Naive B cell (primary cell): ENCODE measurements around the gene BMP6. TPM values are rescaled to one million over a fixed set of nuclear protein-coding genes. Genes with fewer than 3 reads are reported as not detected.
A peak's percentile ranks its signal among the peaks of the same experiment; 100 is the strongest.

Experiments
- ATAC-seq, 2 donors: fragments of 150-1000 bp; cut with Tn5 transposase; 2 replicates each; pipeline ENCODE4 v1.10.0; 2021; ENCODE audit warnings: low read depth in 2 of 2, mild to moderate bottlenecking in 2 of 2, moderate library complexity in 2 of 2
- DNase-seq: peaks from one replicate; pipeline ENCODE4 v3.0.0; 2022
- H3K27ac Mint-ChIP-seq, 6 donors: one replicate each; pipeline ENCODE4 v1.8.0; 2020 to 2022; ENCODE audit warnings: mild to moderate bottlenecking in 6 of 6, mixed read lengths in 6 of 6, moderate library complexity in 5 of 6, inconsistent platforms in 2 of 6
- H3K27me3 Mint-ChIP-seq, 3 donors: one replicate each; pipeline ENCODE4 v1.8.0; 2021 to 2022; ENCODE audit warnings: mixed read lengths in 3 of 3, mild to moderate bottlenecking in 1 of 3
- H3K36me3 Mint-ChIP-seq, 2 donors: one replicate each; pipeline ENCODE4 v1.8.0; 2020 to 2022; ENCODE audit warnings: mixed read lengths in 2 of 2, inconsistent platforms in 1 of 2, mild to moderate bottlenecking in 1 of 2
- H3K4me1 Mint-ChIP-seq, 3 donors: one replicate each; pipeline ENCODE4 v1.8.0; 2020 to 2022; ENCODE audit warnings: mixed read lengths in 3 of 3, inconsistent platforms in 1 of 3, mild to moderate bottlenecking in 1 of 3, moderate library complexity in 1 of 3
- H3K4me3 Mint-ChIP-seq, 8 donors: one replicate each; pipeline ENCODE4 v1.8.0; 2020 to 2022; ENCODE audit warnings: mild to moderate bottlenecking in 8 of 8, mixed read lengths in 8 of 8, moderate library complexity in 8 of 8, inconsistent platforms in 2 of 8
- H3K9me3 Mint-ChIP-seq, 7 donors: one replicate each; pipeline ENCODE4 v1.8.0; 2020 to 2022; ENCODE audit warnings: mixed read lengths in 7 of 7, mild to moderate bottlenecking in 5 of 7, inconsistent platforms in 2 of 7, moderate library complexity in 1 of 7
- polyA plus RNA-seq, 6 donors: library from polyadenylated mRNA; unstranded; fragments of 300-500 nt; fragmentation: Illumina TruSeq; gene quantifications; one replicate each; pipeline ENCODE4 v1.2.3, GENCODE V29; 2021; ENCODE audit warnings: low read depth in 6 of 6

The BMP6 gene
- polyA plus RNA-seq, 6 donors from 2014 or later: 0.23 to 1.0 (median 0.63) TPM; not detected in 2

DNA sequence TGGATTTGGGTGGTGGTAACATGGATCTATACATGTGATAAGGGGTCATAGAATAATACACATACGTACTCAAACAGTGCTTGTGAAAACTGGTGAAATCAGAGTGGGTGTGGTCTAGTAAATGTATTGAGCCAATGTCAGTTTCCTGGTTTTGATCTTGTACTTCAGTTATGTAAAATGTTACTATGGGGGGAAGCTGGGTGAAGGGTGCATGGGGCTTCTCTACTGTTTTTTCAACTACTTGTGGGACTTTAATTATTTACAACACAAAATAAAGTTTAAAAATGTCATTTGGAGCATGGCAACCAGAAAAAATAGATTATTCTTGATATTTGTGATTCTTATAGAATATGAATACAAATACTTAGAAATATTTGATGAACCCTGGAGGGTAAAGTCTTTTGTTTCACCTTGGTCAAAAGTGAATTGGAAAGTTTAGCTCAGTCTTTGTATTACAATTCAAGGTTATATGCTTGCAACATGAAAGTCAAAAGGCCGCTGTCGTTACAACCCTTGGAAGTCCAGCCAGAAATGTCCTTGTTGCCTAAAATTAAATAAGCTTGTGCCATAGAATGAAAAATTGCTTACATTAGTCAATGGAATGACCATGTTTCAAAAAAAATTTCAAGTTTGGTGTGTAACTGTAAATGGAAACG is 110.6 kb downstream of the BMP6 start:
- H3K9me3 Mint-ChIP-seq: peaks cover 0 to 4% (median 0%) of the 10 kb centered on the region in 7 donors
- H3K36me3 Mint-ChIP-seq: peaks cover 0 to 6% of the 10 kb centered on the region in 2 donors
- no peaks in the 10 kb centered on the region for H3K4me1 Mint-ChIP-seq
- H3K27me3 Mint-ChIP-seq: peaks cover 11 to 18% (median 17%) of the 10 kb centered on the region in 3 donors
- no peak overlapping the region for H3K27ac Mint-ChIP-seq
- no peak overlapping the region for H3K4me3 Mint-ChIP-seq
- no peak for DNase-seq
- no peak for ATAC-seq

DNA sequence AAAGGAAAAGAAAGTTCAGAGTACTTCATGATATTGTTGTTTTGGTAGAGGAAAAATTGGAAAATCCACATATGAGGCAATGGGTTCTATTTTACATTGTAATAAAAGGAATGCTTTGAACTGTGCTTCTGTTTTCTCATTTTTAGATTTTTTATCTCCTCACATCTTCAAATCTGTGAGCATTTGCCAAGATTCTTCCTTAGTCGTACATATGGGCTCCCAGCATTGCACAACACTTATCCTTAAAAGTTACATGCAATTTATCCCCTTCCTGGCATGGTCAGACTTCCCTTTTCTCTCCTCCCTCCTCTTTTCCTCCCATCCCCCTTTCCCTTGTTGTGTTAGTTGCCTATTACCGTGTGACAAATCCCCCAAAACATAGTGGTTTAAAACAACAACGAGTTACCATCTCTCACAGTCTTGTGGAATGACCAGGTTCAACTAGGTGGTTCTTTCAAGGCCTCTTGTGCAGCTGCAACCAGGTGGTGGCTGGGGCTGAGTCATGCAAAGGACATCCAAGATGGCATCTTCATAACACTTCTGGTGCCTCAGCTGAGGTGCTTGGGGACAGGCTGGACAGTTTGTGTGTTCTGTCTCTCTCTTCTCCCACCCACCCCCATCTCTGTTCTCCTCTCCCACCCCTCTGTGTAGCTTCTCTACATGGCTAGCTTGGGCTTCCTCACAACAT is 116.0 kb downstream of the BMP6 start:
- peaks cover 0 to 22% (median 19%) of the 10 kb centered on the region in 3 donors for H3K27me3 Mint-ChIP-seq
- no peak for ATAC-seq
- no peaks in the 10 kb centered on the region for H3K36me3 Mint-ChIP-seq
- no peaks in the 10 kb centered on the region for H3K4me1 Mint-ChIP-seq
- H3K4me3 Mint-ChIP-seq: no peak overlapping the region
- DNase-seq: no peak
- peaks cover 0 to 6% (median 0%) of the 10 kb centered on the region in 7 donors for H3K9me3 Mint-ChIP-seq
- no peak overlapping the region for H3K27ac Mint-ChIP-seq

DNA sequence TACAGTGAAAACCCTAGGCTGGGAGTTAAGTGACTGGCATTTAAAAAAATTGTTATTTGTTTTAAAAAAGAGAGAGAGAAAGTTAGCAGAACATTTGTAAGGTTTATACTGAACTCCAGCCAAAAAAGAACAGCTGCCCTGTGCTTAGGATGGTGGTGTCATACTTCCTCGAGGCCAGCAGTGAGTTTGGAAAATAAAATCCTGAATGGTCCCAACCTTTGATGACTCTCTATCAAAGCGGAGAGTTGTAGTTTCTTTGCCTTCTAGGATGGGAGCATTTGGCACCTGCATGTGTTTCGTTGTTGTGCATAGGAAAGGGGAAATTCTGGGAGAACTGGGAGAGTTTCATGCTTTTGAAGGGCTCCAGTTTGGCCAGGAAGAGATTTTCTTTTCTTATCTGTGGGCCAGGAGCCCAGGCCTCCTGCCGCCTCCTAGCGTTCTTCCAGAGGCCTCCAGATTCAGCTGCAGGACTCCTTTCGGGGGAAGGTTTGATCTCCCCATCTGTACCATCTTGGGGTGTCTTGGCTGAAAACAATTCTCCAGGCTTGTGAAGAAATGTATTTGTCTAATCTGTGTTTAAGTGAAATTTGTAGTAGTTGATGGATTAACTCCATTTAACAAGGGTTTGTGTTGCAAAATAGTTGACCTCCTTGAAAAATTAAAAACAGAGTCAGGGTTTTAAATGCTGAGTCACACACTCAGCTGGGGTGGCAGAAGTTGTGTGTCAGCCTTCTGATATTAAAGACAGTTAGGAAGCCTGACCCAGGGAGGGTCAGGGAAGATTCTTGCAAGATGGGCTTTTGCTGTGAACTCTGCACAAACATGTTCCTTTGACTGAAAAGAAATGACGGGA is 121.3 kb downstream of the BMP6 start:
- peaks cover 4 to 26% (median 12%) of the 10 kb centered on the region in 7 donors for H3K9me3 Mint-ChIP-seq
- H3K27me3 Mint-ChIP-seq: peaks cover 0 to 25% (median 19%) of the 10 kb centered on the region in 3 donors
- H3K4me1 Mint-ChIP-seq: no peaks in the 10 kb centered on the region
- DNase-seq (no peak), ATAC-seq (no peak)
- no peak overlapping the region for H3K27ac Mint-ChIP-seq
- H3K4me3 Mint-ChIP-seq: no peak overlapping the region
- H3K36me3 Mint-ChIP-seq: peaks cover 0 to 10% of the 10 kb centered on the region in 2 donors

GRCh38 chr6:7848229-7848628 is 122.3 kb downstream of the BMP6 start:
- H3K4me3 Mint-ChIP-seq: no peak overlapping the region
- H3K27me3 Mint-ChIP-seq: peaks cover 0 to 24% (median 17%) of the 10 kb centered on the region in 3 donors
- no peaks in the 10 kb centered on the region for H3K4me1 Mint-ChIP-seq
- no peak overlapping the region for H3K27ac Mint-ChIP-seq
- H3K9me3 Mint-ChIP-seq: peaks cover 7 to 34% (median 19%) of the 10 kb centered on the region in 7 donors
- ATAC-seq (no peak), DNase-seq (no peak)
- peaks cover 7 to 10% of the 10 kb centered on the region in 2 donors for H3K36me3 Mint-ChIP-seq

DNA sequence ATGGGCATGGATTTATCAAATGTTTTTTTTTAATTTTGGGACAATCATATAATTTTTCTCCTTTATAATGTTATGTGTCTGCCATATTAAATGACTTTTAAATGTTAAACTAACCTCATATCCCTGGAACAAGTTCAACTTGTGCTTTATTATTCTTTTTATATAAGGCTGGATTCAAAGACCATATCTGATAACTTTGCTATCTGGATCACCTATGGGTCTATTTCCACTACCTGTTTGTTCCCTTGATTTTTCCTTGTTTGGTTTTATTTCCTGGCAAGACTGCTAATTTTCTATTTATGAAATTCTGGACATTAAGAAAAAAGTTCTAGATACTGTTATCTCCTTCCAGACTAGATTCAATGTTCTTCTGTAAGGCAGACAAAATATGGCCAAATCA is 125.9 kb downstream of the BMP6 start:
- ATAC-seq (no peak), DNase-seq (no peak)
- peaks cover 0 to 10% (median 0%) of the 10 kb centered on the region in 3 donors for H3K27me3 Mint-ChIP-seq
- H3K4me1 Mint-ChIP-seq: no peaks in the 10 kb centered on the region
- H3K4me3 Mint-ChIP-seq: no peak overlapping the region
- H3K9me3 Mint-ChIP-seq: peaks cover 7 to 36% (median 21%) of the 10 kb centered on the region in 7 donors
- H3K27ac Mint-ChIP-seq: no peak overlapping the region
- H3K36me3 Mint-ChIP-seq: peaks cover 7 to 10% of the 10 kb centered on the region in 2 donors

DNA sequence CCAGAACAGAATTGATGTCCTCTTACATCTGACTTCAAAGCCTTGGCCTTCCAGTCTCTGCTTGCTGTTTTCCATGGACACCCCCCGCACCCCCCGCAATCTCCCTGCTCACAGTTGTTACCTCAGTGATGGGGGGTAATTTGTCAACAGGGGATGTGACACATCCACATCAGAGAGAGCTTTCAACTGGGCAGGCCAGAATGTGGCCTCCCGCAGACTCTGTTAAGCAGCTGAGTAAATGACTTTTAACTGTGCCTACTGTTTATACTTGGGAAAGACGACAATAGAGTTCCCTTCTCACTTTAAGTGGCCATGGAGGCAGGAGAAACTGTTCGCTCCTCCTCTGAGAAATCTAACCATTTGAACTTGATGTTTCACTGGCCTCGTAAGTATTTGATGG is 133.7 kb downstream of the BMP6 start:
- Mint-ChIP-seq H3K4me1 (no peaks in the 10 kb centered on the region), H3K36me3 (no peaks in the 10 kb centered on the region), H3K9me3 (peaks cover 0 to 2% (median 0%) of the 10 kb centered on the region in 7 donors), H3K4me3 (no peak overlapping the region), H3K27ac (no peak overlapping the region), H3K27me3 (peaks cover 6 to 32% (median 15%) of the 10 kb centered on the region in 3 donors)
- DNase-seq (no peak), ATAC-seq (no peak)

GRCh38 chr6:7865781-7866180 is 139.9 kb downstream of the BMP6 start:
- ATAC-seq: no peak
- H3K27ac Mint-ChIP-seq: peak overlapping the region in 1 of 6 donors; percentile 83
- H3K4me3 Mint-ChIP-seq: no peak overlapping the region
- H3K9me3 Mint-ChIP-seq: peaks cover 0 to 1% (median 0%) of the 10 kb centered on the region in 7 donors
- no peaks in the 10 kb centered on the region for H3K36me3 Mint-ChIP-seq
- H3K4me1 Mint-ChIP-seq: no peaks in the 10 kb centered on the region
- DNase-seq: no peak
- H3K27me3 Mint-ChIP-seq: peaks cover 6 to 21% (median 14%) of the 10 kb centered on the region in 3 donors

DNA sequence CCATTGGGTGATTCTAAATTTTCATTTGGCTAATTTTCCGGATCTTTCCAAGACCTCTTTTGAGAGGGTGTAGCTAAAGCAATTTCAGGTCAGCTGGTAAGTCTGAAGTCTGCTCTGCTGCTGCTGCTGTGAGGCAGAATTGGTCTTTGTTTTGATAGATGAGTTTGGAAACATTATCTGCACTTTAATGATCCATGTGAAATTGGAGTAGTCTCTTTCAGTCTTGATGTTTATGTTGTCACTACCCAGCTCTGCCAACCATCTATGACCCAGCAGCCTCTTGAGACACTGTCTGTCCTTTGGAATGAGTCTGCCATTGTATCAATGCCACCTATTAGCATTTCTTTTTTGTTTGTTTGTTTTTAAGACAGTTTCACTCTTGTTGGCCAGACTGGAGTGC is 140.6 kb downstream of the BMP6 start:
- ATAC-seq (no peak), DNase-seq (no peak)
- Mint-ChIP-seq H3K9me3 (peaks cover 0 to 1% (median 0%) of the 10 kb centered on the region in 7 donors), H3K4me3 (no peak overlapping the region), H3K36me3 (no peaks in the 10 kb centered on the region), H3K4me1 (no peaks in the 10 kb centered on the region), H3K27ac (peak overlapping the region in 1 of 6 donors; percentile 2), H3K27me3 (peaks cover 6 to 21% (median 14%) of the 10 kb centered on the region in 3 donors)

GRCh38 chr6:7868926-7869325 is 143.0 kb downstream of the BMP6 start:
- Mint-ChIP-seq H3K27ac (no peak overlapping the region), H3K27me3 (peaks cover 5 to 8% (median 6%) of the 10 kb centered on the region in 3 donors), H3K4me3 (peak overlapping the region in 1 of 8 donors; percentile 53), H3K4me1 (no peaks in the 10 kb centered on the region), H3K9me3 (peaks cover 0 to 14% (median 10%) of the 10 kb centered on the region in 7 donors), H3K36me3 (peaks cover 0 to 12% of the 10 kb centered on the region in 2 donors)
- DNase-seq (no peak), ATAC-seq (no peak)

DNA sequence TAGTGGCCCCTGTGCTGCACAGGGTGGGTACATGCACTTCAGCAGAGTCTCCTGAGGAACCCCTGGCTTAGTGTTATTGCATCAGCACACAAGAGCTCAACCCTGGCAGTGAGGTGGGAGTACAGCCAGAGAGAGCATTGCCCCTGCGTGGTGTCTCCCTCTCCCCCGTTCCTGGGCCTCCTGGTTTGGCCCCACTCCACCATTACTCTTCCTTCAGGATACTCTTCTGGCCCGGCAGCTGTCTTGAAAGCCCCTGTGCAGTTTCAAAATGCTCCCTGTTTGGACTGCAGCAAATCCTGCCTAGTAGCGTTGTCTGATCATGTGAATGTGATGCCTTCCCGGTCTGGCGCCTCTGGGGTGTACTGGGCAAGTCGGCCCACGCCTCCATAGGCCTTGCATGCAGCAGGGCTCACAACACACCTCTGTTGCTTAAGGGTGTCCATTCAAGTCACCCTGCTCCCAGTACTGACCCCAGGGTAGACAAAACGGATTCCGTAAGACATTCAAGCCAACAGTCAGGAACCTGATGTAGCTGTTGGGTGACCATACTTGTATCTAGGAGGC is 152.6 kb downstream of the BMP6 start:
- peak overlapping the region in 2 of 6 donors; percentile 57 to 63 for H3K27ac Mint-ChIP-seq
- H3K4me1 Mint-ChIP-seq: no peaks in the 10 kb centered on the region
- ATAC-seq (no peak), DNase-seq (no peak)
- H3K9me3 Mint-ChIP-seq: peaks cover 3 to 10% (median 9%) of the 10 kb centered on the region in 7 donors
- H3K27me3 Mint-ChIP-seq: no peaks in the 10 kb centered on the region
- H3K36me3 Mint-ChIP-seq: peaks cover 20% of the 10 kb centered on the region in 2 donors
- H3K4me3 Mint-ChIP-seq: no peak overlapping the region

GRCh38 chr6:7879043-7879442 is 153.1 kb downstream of the BMP6 start:
- no peaks in the 10 kb centered on the region for H3K27me3 Mint-ChIP-seq
- peaks cover 20 to 24% of the 10 kb centered on the region in 2 donors for H3K36me3 Mint-ChIP-seq
- DNase-seq: no peak
- ATAC-seq: no peak
- no peaks in the 10 kb centered on the region for H3K4me1 Mint-ChIP-seq
- no peak overlapping the region for H3K4me3 Mint-ChIP-seq
- H3K9me3 Mint-ChIP-seq: peaks cover under 1 to 5% (median 4%) of the 10 kb centered on the region in 7 donors
- no peak overlapping the region for H3K27ac Mint-ChIP-seq

GRCh38 chr6:7879579-7879978 is 153.7 kb downstream of the BMP6 start:
- no peak overlapping the region for H3K4me3 Mint-ChIP-seq
- no peak overlapping the region for H3K27ac Mint-ChIP-seq
- peaks cover 0 to 3% (median 0%) of the 10 kb centered on the region in 7 donors for H3K9me3 Mint-ChIP-seq
- no peak for DNase-seq
- H3K4me1 Mint-ChIP-seq: no peaks in the 10 kb centered on the region
- ATAC-seq: no peak
- H3K36me3 Mint-ChIP-seq: peaks cover 25 to 29% of the 10 kb centered on the region in 2 donors
- no peaks in the 10 kb centered on the region for H3K27me3 Mint-ChIP-seq
